ENCODE data around the gene DENND10.

DNA sequence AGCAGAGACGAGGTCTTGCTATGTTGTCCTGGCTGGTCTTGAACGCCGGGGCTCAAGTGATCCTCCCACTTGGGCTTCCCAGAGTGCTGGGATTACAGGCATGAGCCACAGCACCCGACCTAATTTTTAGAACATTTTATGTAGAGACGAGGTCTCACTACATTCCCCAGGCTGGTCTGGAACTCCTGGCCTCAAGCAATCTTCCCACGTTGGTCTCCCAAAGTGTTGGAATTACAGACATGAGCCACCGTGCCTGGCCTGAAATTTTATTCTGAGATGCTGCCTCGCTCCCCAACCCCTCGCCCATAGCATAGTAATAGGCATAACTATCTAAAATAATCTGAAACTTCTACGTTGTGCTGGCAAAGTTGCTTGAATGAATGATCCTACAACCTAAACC lies 39.7 kb downstream of the DENND10 start:
- TF ChIP-seq CTCF (IDR thresholded peaks at IDR 0.05) (no peak), EP300 (IDR thresholded peaks at IDR 0.05) (no peak)
